Hematopoietic multipotent progenitor cell (in vitro differentiated cells): ENCODE measurements around the gene BOC. TPM values are rescaled to one million over a fixed set of nuclear protein-coding genes. Genes with fewer than 3 reads are reported as not detected.

Experiments
- DNase-seq, 3 donors: peaks; one replicate each; pipeline ENCODE4 v3.0.0-alpha.2; 2011 to 2015; ENCODE audit warnings: low read depth in 2 of 3, low spot score in 2 of 3
- total RNA-seq: library from RNA; depleted of rRNA; stranded (reverse); fragments of >200 nt; gene quantifications from one replicate; pipeline ENCODE4 v1.2.3, GENCODE V29; 2012

BOC gene
- total RNA-seq, 1 donor, result under 0.01 TPM

GRCh38 chr3:113247068-113247467 is 35.7 kb downstream of the BOC start:
- no peak for DNase-seq

GRCh38 chr3:113247675-113248458 is 36.5 kb downstream of the BOC start:
- DNase-seq, result no peak

- DNase-seq, result no peak
Measured at GRCh38 chr3:113249111-113249510, 37.8 kb downstream of the BOC start.

GRCh38 chr3:113249601-113250000 is 38.2 kb downstream of the BOC start:
- no peak for DNase-seq

- DNase-seq, result no peak
Measured at GRCh38 chr3:113250566-113250965, 39.2 kb downstream of the BOC start.

GRCh38 chr3:113251817-113252216 is 40.5 kb downstream of the BOC start:
- DNase-seq, result no peak

- no peak for DNase-seq
Measured at GRCh38 chr3:113252553-113252952, 41.2 kb downstream of the BOC start.

- no peak for DNase-seq
Measured at GRCh38 chr3:113253702-113254101, 42.3 kb downstream of the BOC start.

- no peak for DNase-seq
Measured at GRCh38 chr3:113254171-113254947, 43.0 kb downstream of the BOC start.

- DNase-seq, result no peak
Measured at GRCh38 chr3:113255100-113255853, 43.9 kb downstream of the BOC start.

GRCh38 chr3:113255854-113256615 is 44.7 kb downstream of the BOC start:
- no peak for DNase-seq

- no peak for DNase-seq
Measured at GRCh38 chr3:113258361-113258760, 47.0 kb downstream of the BOC start.

- DNase-seq, result no peak
Measured at GRCh38 chr3:113259196-113259595, 47.8 kb downstream of the BOC start.

- no peak for DNase-seq
Measured at GRCh38 chr3:113261063-113261625, 49.8 kb downstream of the BOC start.

- no peak for DNase-seq
Measured at GRCh38 chr3:113261626-113262303, 50.4 kb downstream of the BOC start.

GRCh38 chr3:113262304-113262665 is 50.9 kb downstream of the BOC start:
- DNase-seq, result no peak

- no peak for DNase-seq
Measured at GRCh38 chr3:113263020-113263419, 51.7 kb downstream of the BOC start.

GRCh38 chr3:113263778-113264177 is 52.4 kb downstream of the BOC start:
- DNase-seq, result no peak

- DNase-seq, result no peak
Measured at GRCh38 chr3:113264283-113265131, 53.1 kb downstream of the BOC start.
